Left colon (tissue), 2 donors: ENCODE results near the gene FRMD4A. TPM values are rescaled to one million over a fixed set of nuclear protein-coding genes. Genes with fewer than 3 reads are reported as not detected.
"Not testable (repeated sequence)": the region's sequence is repeated elsewhere in the genome, so short reads cannot be mapped to it uniquely, and the experiment has no call there.

Experiments
- ATAC-seq: fragments of 200-7000 bp; cut with Tn5 transposase; one replicate; pipeline ENCODE4 v1.9.1; 2020; ENCODE audit warnings: mild to moderate bottlenecking, moderate library complexity
- DNase-seq, 2 donors: peaks; one replicate each; pipeline ENCODE4 v3.0.0-alpha.2; 2020
- intact Hi-C, 2 donors: fragments of 100-400 bp; cut with DNase I in 1 of 2; cut with micrococcal nuclease in 1 of 2; formaldehyde crosslinking; loops; one replicate each; pipeline versions ENCODE4 v1.11.2 to v1.14.0; 2022; cut with DNase I, micrococcal nuclease
- total RNA-seq, 2 donors: library from RNA; stranded (reverse); fragmentation: NEBNext Ultra II Directional; extraction: Animal tissue kit (Norgen Biotek cat#: 25700); gene quantifications; one replicate each; pipeline ENCODE4 v1.2.1, GENCODE V29; 2021
- donor health status: DM: no; HTN: no; CAD: no.
- donor health status: DM: yes; HTN: yes; CAD: no.

Gene FRMD4A
- total RNA-seq, 2 donors from 2014 or later, result 5.1 to 11.2 TPM

DNA sequence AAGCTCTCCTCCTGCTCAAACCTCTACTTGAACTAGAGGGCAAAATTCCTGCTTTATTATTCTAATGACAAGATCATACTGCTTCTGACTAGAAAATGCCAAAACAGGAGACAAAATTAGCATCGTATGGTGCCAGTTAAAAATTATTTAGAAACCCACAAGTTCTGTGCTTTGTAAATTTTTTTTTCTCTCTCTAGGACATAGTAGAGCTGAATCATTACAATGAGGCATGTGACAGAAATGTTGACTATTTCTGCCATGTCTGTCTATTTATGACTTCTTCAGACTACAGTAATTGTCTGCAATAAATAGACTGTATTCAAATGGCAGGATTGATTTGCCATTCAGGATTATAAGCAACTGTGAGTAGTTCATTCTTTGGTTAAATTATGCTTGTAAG is 408.1 kb downstream of the FRMD4A start:
- no peak for ATAC-seq
- intact Hi-C loops, result no loop called here
- no peak for DNase-seq

GRCh38 chr10:13921941-13922340 is 408.8 kb downstream of the FRMD4A start:
- intact Hi-C loops, result no loop called here
- no peak for DNase-seq
- ATAC-seq, result no peak

GRCh38 chr10:13921131-13921530 is 409.6 kb downstream of the FRMD4A start:
- ATAC-seq, intact Hi-C loops, DNase-seq: not testable (repeated sequence)

DNA sequence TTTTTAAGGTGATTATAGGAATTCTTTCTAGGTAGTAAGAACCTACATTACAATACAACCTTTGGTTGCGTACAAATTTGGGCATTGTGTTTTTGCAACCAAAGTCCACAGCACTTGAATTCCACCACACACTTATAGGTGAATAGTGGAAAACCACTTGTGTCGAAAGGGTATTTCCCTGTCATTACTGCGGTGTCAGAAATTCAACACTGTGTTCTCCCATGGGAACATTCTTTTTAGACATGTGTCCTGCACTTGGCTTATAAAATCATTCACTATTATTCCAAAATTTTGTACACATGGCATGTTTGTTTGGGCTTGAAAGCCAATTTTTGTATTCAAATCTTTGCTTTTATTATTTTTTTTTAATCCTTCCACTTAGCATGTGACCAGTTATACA is 410.3 kb downstream of the FRMD4A start:
- DNase-seq, result no peak
- intact Hi-C loops, result no loop called here
- ATAC-seq, result no peak

DNA sequence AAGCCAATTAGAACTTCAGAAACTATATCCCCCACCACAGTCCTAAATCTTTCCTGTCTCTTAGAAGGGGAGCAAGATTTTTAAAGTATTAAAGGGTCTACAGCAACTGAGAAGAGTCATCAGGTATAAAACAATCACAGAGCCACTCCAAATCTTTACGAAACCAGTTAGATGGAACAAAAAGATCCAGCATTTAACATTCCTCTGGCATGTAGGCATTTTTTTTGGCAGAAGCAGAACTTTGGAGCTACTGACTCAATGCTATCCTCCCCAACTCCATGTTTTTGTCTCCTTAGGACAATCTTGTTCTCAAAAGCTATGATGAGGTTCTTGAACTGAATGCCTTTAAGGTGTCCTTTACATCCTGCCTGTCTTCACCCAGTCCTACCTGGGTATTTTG is 410.7 kb downstream of the FRMD4A start:
- intact Hi-C loops, result no loop called here
- DNase-seq, result no peak
- no peak for ATAC-seq

DNA sequence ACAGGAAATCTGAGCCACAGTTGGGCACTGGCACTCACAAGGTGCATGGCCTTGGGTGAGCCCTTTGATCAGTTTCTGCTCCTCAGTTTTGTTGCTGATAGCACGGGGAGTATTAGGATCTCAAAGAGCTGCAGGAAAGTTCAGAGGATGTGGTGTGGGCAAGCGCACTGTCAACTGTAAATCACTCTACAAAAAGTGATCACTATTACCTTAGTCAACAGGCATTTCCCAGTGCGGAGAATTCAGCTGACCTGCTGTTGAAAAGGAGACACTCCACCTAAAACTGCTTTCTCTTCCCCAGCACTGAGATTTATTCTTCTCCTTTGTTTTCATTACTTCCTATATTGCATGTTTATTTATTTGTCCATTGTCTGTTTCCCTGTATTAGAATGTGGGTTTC is 412.9 kb downstream of the FRMD4A start:
- ATAC-seq (no peak), DNase-seq (no peak)
- intact Hi-C loops, result no loop called here

DNA sequence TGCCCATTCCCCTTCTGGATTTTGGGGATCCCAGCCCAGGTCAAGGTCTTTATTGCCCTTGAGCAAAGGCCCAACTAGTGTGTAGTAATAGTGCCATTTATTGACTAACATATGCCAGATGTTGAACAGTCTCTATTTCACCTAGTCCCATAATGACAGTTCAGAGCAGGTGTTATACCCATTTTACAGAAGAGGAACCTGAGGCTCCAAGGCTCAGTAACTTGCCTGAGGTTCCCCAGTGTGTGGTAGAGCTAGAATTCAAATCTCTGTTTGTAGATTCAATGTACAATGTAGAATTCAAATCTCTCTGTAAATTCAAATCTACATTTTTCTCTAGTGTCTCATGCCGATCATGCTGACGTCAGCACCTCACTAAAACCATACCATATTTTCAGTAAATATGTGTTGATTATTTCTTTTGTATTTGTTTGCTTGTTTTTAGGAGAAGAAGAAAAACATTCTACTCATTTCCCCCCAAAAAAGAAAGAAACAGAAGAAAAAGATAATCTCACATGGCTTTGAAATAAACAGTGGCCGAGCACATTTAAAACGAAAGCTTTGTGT is 414.3 kb downstream of the FRMD4A start:
- DNase-seq, result no peak
- intact Hi-C loops, result no loop called here
- ATAC-seq, result no peak

DNA sequence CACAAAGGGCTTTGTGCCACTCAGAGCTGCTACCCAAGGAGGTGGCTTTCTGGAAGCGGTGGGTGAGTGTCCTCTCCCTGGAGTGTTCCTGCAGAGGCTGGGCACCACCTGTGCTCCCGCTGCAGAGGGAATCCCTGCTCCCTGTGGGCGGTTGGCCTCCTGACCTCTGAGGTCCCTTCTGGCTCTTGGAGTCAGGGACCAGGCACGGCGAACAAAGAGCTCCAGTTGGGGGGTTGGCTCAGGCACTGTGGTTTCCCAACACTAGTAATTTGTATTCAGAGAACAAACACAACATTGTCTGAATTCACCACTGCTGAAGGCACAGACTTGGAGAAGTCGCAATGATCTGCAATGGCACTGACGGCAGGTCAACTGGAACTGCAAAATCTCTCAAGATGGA is 415.0 kb downstream of the FRMD4A start:
- no peak for DNase-seq
- no peak for ATAC-seq
- intact Hi-C loops, result no loop called here

DNA sequence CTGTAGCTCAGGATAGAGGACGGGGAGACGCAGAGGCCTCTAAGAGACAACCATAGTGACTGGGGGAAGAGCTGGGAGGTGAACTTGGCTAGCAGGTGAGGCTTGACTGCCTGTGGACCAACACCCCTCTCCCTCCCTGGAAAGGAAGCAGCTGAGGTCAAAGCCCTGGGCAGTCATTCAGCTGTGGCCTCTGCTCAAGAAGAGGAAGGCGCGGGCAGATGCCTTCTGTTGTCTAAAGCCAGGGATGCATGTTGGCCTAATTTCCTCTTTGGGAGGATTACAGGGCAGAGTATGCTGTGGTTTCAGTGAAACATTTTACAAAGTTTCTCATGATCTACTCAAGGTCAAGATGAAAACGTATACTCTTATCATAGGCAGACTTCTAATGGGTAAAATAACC is 416.8 kb downstream of the FRMD4A start:
- ATAC-seq, result no peak
- intact Hi-C loops, result no loop called here
- DNase-seq, result no peak

GRCh38 chr10:13911821-13912520 is 418.8 kb downstream of the FRMD4A start:
- no peak for ATAC-seq

GRCh38 chr10:13909516-13910258 is 421.0 kb downstream of the FRMD4A start:
- DNase-seq (no peak), ATAC-seq (no peak)
- intact Hi-C loops, result no loop called here

More at GRCh38 chr10:13911821-13912520, 418.8 kb downstream of the FRMD4A start:
- DNase-seq, result no peak
- intact Hi-C loops, result no loop called here

- ATAC-seq (no peak), DNase-seq (no peak)
- intact Hi-C loops, result no loop called here
These were observed 422.2 kb downstream of the FRMD4A start for GRCh38 chr10:13908475-13908874.

DNA sequence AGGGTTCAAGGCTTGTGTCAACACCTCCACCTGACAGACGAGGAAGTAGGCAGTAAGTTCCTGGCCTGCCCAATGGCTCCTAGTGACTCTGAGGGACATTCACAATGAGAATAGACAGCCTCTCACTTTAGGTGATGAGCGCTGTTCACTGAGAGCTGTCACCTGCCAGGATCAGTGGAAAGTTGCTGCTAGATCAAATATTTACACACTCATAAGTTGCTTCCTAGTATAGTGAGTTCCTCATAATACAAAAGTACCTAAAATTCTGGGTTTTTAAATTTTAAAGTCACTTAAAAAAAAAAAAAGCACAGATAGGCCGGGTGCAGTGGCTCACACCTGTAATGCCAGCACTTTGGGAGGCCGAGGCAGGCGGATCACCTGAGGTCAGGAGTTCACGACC is 423.2 kb downstream of the FRMD4A start:
- DNase-seq (no peak), ATAC-seq (no peak)
- intact Hi-C loops, result no loop called here

DNA sequence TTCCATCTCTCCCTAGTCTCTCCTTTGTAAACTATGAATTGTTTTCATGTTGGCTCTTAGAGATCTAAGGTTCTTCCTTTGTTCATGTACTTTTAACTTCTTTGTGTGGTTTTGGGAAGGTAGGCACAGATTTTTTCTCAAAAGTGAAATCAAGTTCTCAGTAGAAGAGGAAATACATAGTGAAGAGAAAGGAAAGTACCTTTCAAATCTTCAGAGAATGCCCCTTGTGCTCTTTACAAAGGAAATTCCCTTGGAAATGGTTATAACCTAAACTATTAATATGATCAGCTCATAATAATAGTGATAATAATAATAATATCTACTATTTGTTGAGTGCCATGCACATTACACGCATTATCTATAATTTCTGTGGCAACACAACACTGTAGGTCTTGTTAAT is 425.4 kb downstream of the FRMD4A start:
- DNase-seq, result no peak
- no peak for ATAC-seq
- intact Hi-C loops, result no loop called here

GRCh38 chr10:13904064-13904463 is 426.7 kb downstream of the FRMD4A start:
- DNase-seq, result no peak
- no peak for ATAC-seq
- intact Hi-C loops, result no loop called here

DNA sequence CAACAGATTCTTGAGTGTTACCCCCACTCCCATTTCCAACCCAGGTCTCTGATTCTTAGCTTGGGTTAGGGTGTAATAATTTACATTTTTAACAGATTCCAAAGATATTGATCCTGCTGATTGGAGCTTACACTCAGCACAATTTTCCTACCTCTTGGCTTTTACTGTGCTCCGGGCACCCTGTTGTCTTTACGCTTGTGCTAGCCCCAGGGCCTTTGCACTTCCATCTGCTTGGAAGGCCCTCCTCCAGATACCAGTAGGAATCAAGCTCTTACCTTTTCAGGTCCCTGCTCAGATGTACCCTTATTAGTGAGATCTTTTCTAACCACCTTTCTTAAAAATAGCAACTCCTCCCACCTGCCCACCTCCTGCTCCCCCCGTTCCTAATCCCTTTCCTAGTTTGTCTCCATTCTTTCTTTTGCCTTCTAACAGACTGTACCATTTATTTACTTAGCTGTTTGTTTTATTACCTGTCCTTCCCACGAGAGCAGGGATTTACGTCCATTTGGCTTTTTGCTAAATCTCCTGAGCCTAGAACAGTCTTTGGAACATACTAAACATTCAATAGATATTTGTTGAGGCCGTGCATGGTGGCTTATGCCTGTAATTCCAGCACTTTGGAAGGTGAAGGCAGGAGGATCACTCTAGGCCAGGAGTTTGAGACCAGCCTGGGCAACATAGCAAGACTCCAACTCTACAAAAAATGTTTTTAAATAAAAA is 427.7 kb downstream of the FRMD4A start:
- DNase-seq, result no peak
- intact Hi-C loops, result no loop called here
- ATAC-seq, result no peak

DNA sequence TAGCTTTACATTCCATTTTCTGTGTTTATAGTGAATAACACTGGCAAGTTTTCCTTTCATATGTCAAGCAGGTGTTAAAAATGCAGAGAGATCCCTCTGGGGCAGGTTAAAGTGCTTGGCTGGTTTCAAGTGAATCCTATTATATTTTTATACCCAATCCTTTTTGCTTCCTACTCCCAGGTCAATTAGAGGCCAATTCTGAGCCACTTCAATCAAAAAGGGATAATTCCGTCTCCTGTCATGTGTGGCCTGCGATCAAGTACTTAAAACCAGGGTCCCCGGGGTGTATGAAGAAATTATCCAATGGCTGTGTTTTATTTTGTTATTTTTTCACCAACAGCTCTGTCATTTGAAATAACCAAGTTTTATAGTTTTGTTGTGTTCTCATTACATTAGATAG is 430.8 kb downstream of the FRMD4A start:
- intact Hi-C loops, result no loop called here
- no peak for ATAC-seq

GRCh38 chr10:13896146-13896545 is 434.6 kb downstream of the FRMD4A start:
- ATAC-seq, DNase-seq, intact Hi-C loops: not testable (repeated sequence)

More for the DNA sequence above, 430.8 kb downstream of the FRMD4A start:
- no peak for DNase-seq

DNA sequence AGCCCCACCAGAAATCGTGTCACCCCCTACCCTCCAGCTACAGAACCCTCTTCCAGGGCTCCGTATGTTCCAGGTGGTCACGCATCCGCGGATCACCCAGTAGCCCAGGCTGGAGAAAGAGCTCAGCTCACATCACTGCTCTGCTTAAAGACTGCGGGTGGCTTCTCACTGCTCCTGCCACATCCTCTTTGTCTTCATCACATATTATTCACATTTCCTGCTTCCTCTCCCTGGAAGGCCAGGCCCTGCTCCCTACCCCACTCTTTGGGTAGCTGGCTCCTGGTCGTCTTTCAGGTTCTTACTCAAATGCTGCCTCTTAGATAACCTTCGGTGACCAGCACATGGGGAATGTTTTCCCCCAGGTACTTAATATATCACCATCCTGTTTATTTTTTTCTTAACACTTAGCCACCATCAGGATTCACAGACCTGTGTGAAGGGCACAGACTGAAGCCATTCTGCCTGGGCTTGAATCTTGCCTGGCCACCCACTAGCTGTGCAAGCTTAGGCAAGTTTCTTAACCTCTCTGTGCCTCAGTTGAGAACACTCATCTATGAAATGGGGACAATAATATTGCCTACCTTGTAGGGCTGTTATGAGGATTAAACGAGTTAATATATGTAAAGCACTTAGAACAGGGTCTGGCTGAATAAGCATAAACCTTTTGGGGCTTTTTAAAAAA is 436.2 kb downstream of the FRMD4A start:
- ATAC-seq, result no peak
- no peak for DNase-seq
- intact Hi-C loops, result no loop called here
